H1 (cell line): ENCODE data around the gene MYOCOS. TPM values are rescaled to one million over a fixed set of nuclear protein-coding genes. Genes with fewer than 3 reads are reported as not detected.

Source experiments
- CTCF ChIA-PET: fragments of 300-600 bp; sonication (Branson Sonifier 250); formaldehyde crosslinking; loops from one replicate; lab custom pipeline; 2021; ENCODE audit not compliant: partially characterized antibody; lab: Charles Lee
- POLR2A ChIA-PET: fragments of 300-600 bp; sonication (Branson Sonifier 250); formaldehyde crosslinking; loops from one replicate; lab custom pipeline; 2021; ENCODE audit warnings: inconsistent platforms; ENCODE audit not compliant: partially characterized antibody; lab: Charles Lee
- DNase-seq, 2 experiments: peaks; one replicate each; pipeline versions ENCODE4 v3.0.0 to v3.0.0-alpha.2; 2010 to 2022; ENCODE audit warnings: low spot score in 2 of 2, low read depth in 1 of 2, mixed read lengths in 1 of 2
- FAIRE-seq: peaks from 2 replicates; lab custom pipeline; 2011; peaks lifted over from hg19 to GRCh38; lab: Jason Lieb, UNC
- H2AFZ ChIP-seq: 2 replicates; pipeline ENCODE4 v1.8.1; 2012; ENCODE audit warnings: low read length, inconsistent platforms
- H2AK5ac ChIP-seq: 2 replicates; pipeline ENCODE4 v1.6.1; 2013; ENCODE audit warnings: low read depth, low read length
- H2BK120ac ChIP-seq: replicated peaks from 2 replicates; pipeline ENCODE3; 2013; ENCODE audit warnings: low read depth, low read length, inconsistent platforms
- H2BK12ac ChIP-seq: 2 replicates; pipeline ENCODE4 v1.6.1; 2013; ENCODE audit warnings: low read depth, low read length
- H2BK15ac ChIP-seq: 2 replicates; pipeline ENCODE4 v1.6.1; 2013; ENCODE audit warnings: low read length
- H2BK20ac ChIP-seq: 2 replicates; pipeline ENCODE4 v1.6.1; 2013; ENCODE audit warnings: low read length
- H2BK5ac ChIP-seq: 2 replicates; pipeline ENCODE4 v1.6.1; 2013; ENCODE audit warnings: low read depth, low read length
- H3K14ac ChIP-seq: 2 replicates; pipeline ENCODE4 v1.6.1; 2013; ENCODE audit warnings: inconsistent platforms; ENCODE audit not compliant: insufficient read length
- H3K18ac ChIP-seq: 2 replicates; pipeline ENCODE4 v1.6.1; 2013; ENCODE audit warnings: low read length; ENCODE audit errors: extremely low read depth
- H3K23ac ChIP-seq: 2 replicates; pipeline ENCODE4 v1.6.1; 2013; ENCODE audit warnings: inconsistent platforms; ENCODE audit not compliant: insufficient read length
- H3K23me2 ChIP-seq: 2 replicates; pipeline ENCODE4 v1.6.1; 2013; ENCODE audit warnings: low read depth, low read length
- H3K27ac ChIP-seq: 2 replicates; pipeline ENCODE4 v1.6.1; 2011; ENCODE audit warnings: low read depth, low read length, inconsistent platforms
- H3K27me3 ChIP-seq, 4 experiments: replicated peaks in 1 of 4; 1 replicate in 1 of 4; 2 replicates in 3 of 4; pipeline versions ENCODE4 v1.6.1 to v1.8.1; 2011 to 2013; ENCODE audit warnings: low read length in 3 of 4, mild to moderate bottlenecking in 3 of 4, inconsistent platforms in 2 of 4, mixed read lengths in 2 of 4, moderate library complexity in 1 of 4; ENCODE audit not compliant: control insufficient read depth in 3 of 4, insufficient read depth in 3 of 4; ENCODE audit errors: extremely low read depth in 1 of 4
- H3K36me3 ChIP-seq, 4 experiments: 2 replicates each; pipeline versions ENCODE4 v1.6.1 to v1.8.1; 2011 to 2013; ENCODE audit warnings: mild to moderate bottlenecking in 4 of 4, low read length in 3 of 4, moderate library complexity in 2 of 4, control low read depth in 1 of 4, inconsistent platforms in 1 of 4; ENCODE audit not compliant: insufficient read depth in 4 of 4, control insufficient read depth in 2 of 4
- H3K4ac ChIP-seq: replicated peaks from 2 replicates; pipeline ENCODE3; 2013; ENCODE audit warnings: low read length, low read depth, mixed read lengths, inconsistent platforms; ENCODE audit not compliant: insufficient read length
- H3K4me1 ChIP-seq, 4 experiments: replicated peaks in 1 of 4; 1 replicate in 1 of 4; 2 replicates in 3 of 4; pipeline versions ENCODE4 v1.6.1 to v1.8.1; 2011 to 2013; ENCODE audit warnings: low read length in 3 of 4, inconsistent platforms in 2 of 4, mixed read lengths in 1 of 4; ENCODE audit not compliant: insufficient read depth in 4 of 4, control insufficient read depth in 3 of 4
- H3K4me2 ChIP-seq, 2 experiments: 2 replicates each; pipeline versions ENCODE4 v1.6.1 to v1.8.1; 2011 to 2013; ENCODE audit warnings: low read depth in 2 of 2, low read length in 2 of 2, control low read depth in 1 of 2, inconsistent platforms in 1 of 2, mild to moderate bottlenecking in 1 of 2; ENCODE audit not compliant: insufficient read depth in 1 of 2
- H3K4me3 ChIP-seq, 4 experiments: fragments of 200-600, 300-600 bp in 1 of 4; sonication (generic), shearing (Covaris generic), sonication (Bioruptor Twin) in 1 of 4; 2 replicates each; pipeline versions ENCODE4 v1.5.1 to v1.8.1; 2011 to 2016; ENCODE audit warnings: low read length in 4 of 4, low read depth in 3 of 4, control low read depth in 2 of 4, inconsistent platforms in 2 of 4, mild to moderate bottlenecking in 2 of 4, mixed read lengths in 1 of 4, moderate library complexity in 1 of 4; ENCODE audit not compliant: insufficient read depth in 2 of 4; ENCODE audit errors: extremely low read depth in 1 of 4
- H3K56ac ChIP-seq: replicated peaks from 2 replicates; pipeline ENCODE3; 2013; ENCODE audit warnings: low read depth, mild to moderate bottlenecking, mixed read lengths, low read length, inconsistent platforms; ENCODE audit not compliant: insufficient read length
- H3K79me1 ChIP-seq: 2 replicates; pipeline ENCODE4 v1.6.1; 2013; ENCODE audit warnings: low read depth, low read length, control low read depth
- H3K79me2 ChIP-seq, 2 experiments: 2 replicates each; pipeline versions ENCODE4 v1.6.1 to v1.8.1; 2012 to 2013; ENCODE audit warnings: low read length in 2 of 2, mild to moderate bottlenecking in 2 of 2, inconsistent platforms in 1 of 2; ENCODE audit not compliant: insufficient read depth in 2 of 2, control insufficient read depth in 1 of 2
- H3K9ac ChIP-seq, 4 experiments: replicated peaks in 1 of 4; 1 replicate in 1 of 4; 2 replicates in 3 of 4; pipeline versions ENCODE4 v1.6.1 to v1.8.1; 2011 to 2013; ENCODE audit warnings: low read depth in 3 of 4, low read length in 3 of 4, control low read depth in 2 of 4, mild to moderate bottlenecking in 2 of 4, moderate library complexity in 2 of 4, inconsistent platforms in 1 of 4; ENCODE audit errors: extremely low read depth in 1 of 4
- H3K9me3 ChIP-seq, 2 experiments: 2 replicates each; pipeline versions ENCODE4 v1.6.1 to v1.8.1; 2012 to 2013; ENCODE audit warnings: mild to moderate bottlenecking in 2 of 2, moderate library complexity in 2 of 2, control low read depth in 1 of 2, inconsistent platforms in 1 of 2, low read depth in 1 of 2, low read length in 1 of 2, mixed read lengths in 1 of 2; ENCODE audit not compliant: insufficient read depth in 2 of 2
- H4K20me1 ChIP-seq, 2 experiments: replicated peaks in 1 of 2; 2 replicates each; pipeline versions ENCODE3 to v1.8.1; 2011 to 2013; ENCODE audit warnings: inconsistent platforms in 2 of 2, low read length in 2 of 2, mild to moderate bottlenecking in 1 of 2; ENCODE audit not compliant: insufficient read depth in 2 of 2, control insufficient read depth in 1 of 2
- H4K5ac ChIP-seq: 2 replicates; pipeline ENCODE4 v1.6.1; 2013; ENCODE audit warnings: low read length, low read depth, mixed read lengths, inconsistent platforms; ENCODE audit not compliant: insufficient read length
- H4K8ac ChIP-seq: 2 replicates; pipeline ENCODE4 v1.8.0; 2013; ENCODE audit warnings: mild to moderate bottlenecking, moderate library complexity, low read length, inconsistent platforms; ENCODE audit not compliant: insufficient read depth; ENCODE audit errors: extremely low read depth
- H4K91ac ChIP-seq: replicated peaks from 2 replicates; pipeline ENCODE3; 2013; ENCODE audit warnings: low read length, mixed read lengths, inconsistent platforms; ENCODE audit not compliant: insufficient read length
- CEBPB ChIP-seq: IDR thresholded peaks from 2 replicates; pipeline ENCODE4 v1.6.1; 2012; ENCODE audit warnings: low read depth, low read length
- CHD2 ChIP-seq: IDR thresholded peaks from 2 replicates; pipeline ENCODE4 v1.6.1; 2012; ENCODE audit warnings: low read length, improper control_type of control experiment
- FOSL1 ChIP-seq: IDR thresholded peaks from 2 replicates; pipeline ENCODE4 v1.6.1; 2011; ENCODE audit warnings: mild to moderate bottlenecking, low read depth, low read length, moderate library complexity; ENCODE audit not compliant: insufficient read depth
- HDAC2 ChIP-seq, 2 experiments: fragments of 300-600 bp in 1 of 2; sonication (generic) in 1 of 2; IDR thresholded peaks; 2 replicates each; pipeline ENCODE4 v1.6.1; 2011 to 2012; ENCODE audit warnings: low read depth in 2 of 2, low read length in 2 of 2, mild to moderate bottlenecking in 2 of 2, moderate library complexity in 2 of 2, borderline replicate concordance in 1 of 2, inconsistent platforms in 1 of 2
- HDAC6 ChIP-seq: IDR thresholded peaks from one replicate; pipeline ENCODE4 v1.7.1; 2012; ENCODE audit warnings: low read depth, mild to moderate bottlenecking, inconsistent platforms, low read length, moderate library complexity
- KDM5A ChIP-seq: fragments of 200-600 bp; IDR thresholded peaks from 2 replicates; pipeline ENCODE4 v1.7.1; 2012; ENCODE audit warnings: mild to moderate bottlenecking, low read length, inconsistent platforms, mixed read lengths
- NANOG ChIP-seq: IDR thresholded peaks from 2 replicates; pipeline ENCODE4 v1.6.1; 2011; ENCODE audit warnings: low read length, low read depth, mild to moderate bottlenecking, inconsistent platforms; ENCODE audit not compliant: insufficient read depth, poor library complexity, severe bottlenecking
- RBBP5 ChIP-seq: IDR thresholded peaks from 2 replicates; pipeline ENCODE4 v1.7.1; 2012; ENCODE audit warnings: low read depth, mild to moderate bottlenecking, inconsistent platforms, low read length, moderate library complexity, borderline replicate concordance
- SP1 ChIP-seq: IDR thresholded peaks from 2 replicates; pipeline ENCODE4 v1.6.1; 2011; ENCODE audit warnings: low read depth, low read length
- SP4 ChIP-seq: IDR thresholded peaks from 2 replicates; pipeline ENCODE4 v1.6.1; 2012; ENCODE audit warnings: low read length, inconsistent platforms
- YY1 ChIP-seq: IDR thresholded peaks from 2 replicates; pipeline ENCODE4 v1.6.1; 2011; ENCODE audit warnings: low read depth, mild to moderate bottlenecking, low read length
- WGBS, 2 experiments: shearing (Covaris generic) in 1 of 2; methylation state at CpG; one replicate each; pipeline versions ENCODE4 v1.1.6 to v1.1.7; 2013 to 2015; ENCODE audit warnings: low lambda C conversion rate in 2 of 2, mixed read lengths in 2 of 2, inconsistent platforms in 1 of 2, low coverage in 1 of 2, missing lambda C conversion rate in 1 of 2; ENCODE audit not compliant: insufficient replicate concordance in 2 of 2, insufficient coverage in 1 of 2, insufficient read length in 1 of 2; ENCODE audit errors: extremely low coverage in 1 of 2, missing lambda C conversion rate in 1 of 2; 5-methylcytosine and 5-hydroxymethylcytosine counted together
- polyA plus RNA-seq, 7 experiments: library from polyadenylated mRNA; depleted of rRNA in 3 of 7; stranded (reverse) in 5 of 7; unstranded in 2 of 7; fragments of >200 nt in 5 of 7; fragments of 200-250 nt in 2 of 7; gene quantifications; 1 replicate in 5 of 7; 2 replicates in 1 of 7; 4 replicates in 1 of 7; pipeline versions ENCODE4 v1.2.1 to v1.2.3, GENCODE V29; 2011 to 2013; ENCODE audit warnings: missing spikeins in 2 of 7, mixed read lengths in 2 of 7
- total RNA-seq: library from RNA; stranded (reverse); fragmentation: NEBNext Ultra II Directional; extraction: Animal tissue kit (Norgen Biotek cat#: 25700); gene quantifications from 2 replicates; pipeline ENCODE4 v1.2.1, GENCODE V29; 2021
- TF ChIP-seq, protein P1 (sequence below): IDR thresholded peaks from 2 replicates; pipeline ENCODE4 v1.6.1; 2011; ENCODE audit warnings: low read depth, mild to moderate bottlenecking, low read length; ENCODE audit not compliant: insufficient read depth

Gene MYOCOS
- total and polyA plus RNA-seq, 2 of the 8 experiments (the other 6 are each of a cell fraction or from before 2014, with no cell fraction given): not detected

DNA sequence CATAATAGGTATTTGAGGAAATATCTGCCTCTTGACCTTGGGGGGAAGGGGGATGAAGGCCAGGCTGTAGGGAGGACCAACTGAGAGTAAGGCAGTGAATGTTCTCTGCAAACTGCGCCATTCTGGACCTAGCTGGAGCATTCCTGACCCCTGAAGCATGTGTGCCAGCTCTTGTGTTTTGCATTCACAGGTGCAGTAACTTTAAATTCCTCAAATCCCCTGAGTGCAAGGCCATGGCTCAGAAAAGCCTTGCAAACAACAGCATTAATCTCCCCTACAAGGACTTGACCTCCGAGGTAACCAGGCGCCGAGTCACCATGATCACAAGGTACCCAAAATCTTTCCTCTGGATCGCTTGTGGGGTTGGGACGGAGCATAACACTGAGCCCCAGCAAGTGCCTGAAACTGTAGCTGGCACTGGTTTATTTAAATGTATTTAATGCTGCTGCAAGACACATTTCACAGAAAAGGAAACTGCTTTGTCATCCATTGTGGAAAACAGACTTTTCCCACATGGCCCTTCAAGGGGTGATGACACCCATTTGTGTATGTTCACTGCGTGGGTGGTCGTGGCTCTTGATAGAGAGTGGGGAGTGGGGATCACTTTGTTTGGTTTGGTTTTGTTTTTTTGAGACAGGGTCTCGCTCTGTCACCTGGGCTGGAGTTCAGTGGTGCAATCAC lies 1.7 kb downstream of the MYOCOS start:
- no peak for FAIRE-seq
- H2AFZ ChIP-seq: peak overlapping the region; percentile 42; the same call in 1 of the 2 replicates
- TF ChIP-seq SP1: no peak
- no peak for TF ChIP-seq HDAC6
- TF ChIP-seq CHD2: no peak
- no peak for TF ChIP-seq SP4
- TF ChIP-seq FOSL1: no peak
- TF ChIP-seq CEBPB: no peak
- TF ChIP-seq, protein P1, sequence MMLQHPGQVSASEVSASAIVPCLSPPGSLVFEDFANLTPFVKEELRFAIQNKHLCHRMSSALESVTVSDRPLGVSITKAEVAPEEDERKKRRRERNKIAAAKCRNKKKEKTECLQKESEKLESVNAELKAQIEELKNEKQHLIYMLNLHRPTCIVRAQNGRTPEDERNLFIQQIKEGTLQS: no peak
- no peak for TF ChIP-seq YY1
- TF ChIP-seq KDM5A: no peak
- TF ChIP-seq RBBP5: no peak
- no peak for TF ChIP-seq NANOG
- TF ChIP-seq HDAC2 (IDR thresholded peaks at IDR 0.05; ENCODE audit: borderline replicate concordance in 1 of 2, low read depth in 2 of 2, low read length in 2 of 2): no peak

More for the DNA sequence above, 1.7 kb downstream of the MYOCOS start:
- Histone ChIP-seq H2BK120ac (no peak overlapping the region), H3K4me2 (no peak overlapping the region), H3K9ac (no peak overlapping the region; a peak in 1 of 7 replicates), H3K27ac (no peak overlapping the region), H3K4me3 (no peak overlapping the region), H3K36me3 (no peaks in the 10 kb centered on the region), H2BK20ac (0 out of 2 replicates have a peak overlapping the region, but pooled peaks have one; percentile 61), H4K91ac (peak overlapping the region; percentile 47), H2BK5ac (no peak overlapping the region), H3K23me2 (no peaks in the 10 kb centered on the region), H4K5ac (no peak overlapping the region), H3K9me3 (no peaks in the 10 kb centered on the region), H4K20me1 (no peaks in the 10 kb centered on the region), H3K79me2 (no peaks in the 10 kb centered on the region), H3K18ac (peak overlapping the region; percentile 32; the same call in 1 of the 2 replicates), H3K23ac (no peak overlapping the region), H3K14ac (no peak overlapping the region), H3K79me1 (no peaks in the 10 kb centered on the region), H4K8ac (no peak overlapping the region), H2AK5ac (no peak overlapping the region), H3K27me3 (no peaks in the 10 kb centered on the region), H2BK12ac (peak overlapping the region; percentile 46; the same call in 1 of the 2 replicates), H2BK15ac (no peak overlapping the region), H3K4ac (no peak overlapping the region), H3K56ac (no peak overlapping the region), H3K4me1 (peaks cover 0 to 5% (median 2%) of the 10 kb centered on the region in 4 experiments; a peak in 1 of 7 replicates)
- ChIA-PET POLR2A (interaction anchor here (1.3 kb wide), 1 partner anchor 28 kb away, joined by 3 read pairs; no protein-coding TSS in a partner anchor), CTCF (interaction anchor here (0.9 to 6.8 kb wide), 4 partner anchors 9 to 26 kb away, joined by 3 to 42 read pairs (median 6); no protein-coding TSS in a partner anchor)
- no peak for DNase-seq
- 91% methylated on average over 9 of the region's 9 CpGs; no CpG with 5 or more reads in 1 of the 2 experiments for WGBS, 2 experiments
